Trophoblast cell (in vitro differentiated cells and primary cell): Measurements from ENCODE around the gene TAS2R5.

Experiments
- DNase-seq, 2 donors: peaks; one replicate each; pipeline ENCODE4 v3.0.0-alpha.2; 2016
- H2AFZ ChIP-seq: 2 replicates; pipeline ENCODE4 v1.6.1; 2013; ENCODE audit warnings: low read length, moderate library complexity, mild to moderate bottlenecking; ENCODE audit not compliant: insufficient read depth, poor library complexity
- H2AK5ac ChIP-seq: 2 replicates; pipeline ENCODE4 v1.6.1; 2013; ENCODE audit warnings: mild to moderate bottlenecking, low read length
- H2BK120ac ChIP-seq: 2 replicates; pipeline ENCODE4 v1.6.1; 2013; ENCODE audit warnings: low read length, mild to moderate bottlenecking, moderate library complexity; ENCODE audit not compliant: insufficient read depth, poor library complexity
- H2BK12ac ChIP-seq: 2 replicates; pipeline ENCODE4 v1.6.1; 2013; ENCODE audit warnings: mild to moderate bottlenecking, low read length, moderate library complexity
- H2BK5ac ChIP-seq: 2 replicates; pipeline ENCODE4 v1.6.1; 2013; ENCODE audit warnings: low read length, low read depth, moderate library complexity, mild to moderate bottlenecking; ENCODE audit not compliant: poor library complexity
- H3K14ac ChIP-seq: 2 replicates; pipeline ENCODE4 v1.6.1; 2013; ENCODE audit warnings: mild to moderate bottlenecking, low read length
- H3K18ac ChIP-seq: 2 replicates; pipeline ENCODE4 v1.6.1; 2013; ENCODE audit warnings: mild to moderate bottlenecking, low read length
- H3K23ac ChIP-seq: 2 replicates; pipeline ENCODE4 v1.6.1; 2013; ENCODE audit warnings: low read length
- H3K27ac ChIP-seq: 2 replicates; pipeline ENCODE4 v1.5.1; 2013; ENCODE audit warnings: low read depth, mild to moderate bottlenecking, inconsistent platforms, low read length, moderate library complexity
- H3K27me3 ChIP-seq: 2 replicates; pipeline ENCODE4 v1.6.1; 2013; ENCODE audit warnings: inconsistent platforms, mild to moderate bottlenecking, low read length, moderate library complexity; ENCODE audit not compliant: insufficient read depth
- H3K36me3 ChIP-seq, 2 experiments: 1 replicate in 1 of 2; 2 replicates in 1 of 2; pipeline ENCODE4 v1.6.1; 2013; ENCODE audit warnings: low read length in 2 of 2, mild to moderate bottlenecking in 2 of 2, moderate library complexity in 1 of 2; ENCODE audit not compliant: insufficient read depth in 2 of 2, control insufficient read depth in 1 of 2
- H3K4ac ChIP-seq: 2 replicates; pipeline ENCODE4 v1.6.1; 2013; ENCODE audit warnings: low read depth, mild to moderate bottlenecking, low read length, moderate library complexity
- H3K4me1 ChIP-seq, 2 experiments: 1 replicate in 1 of 2; 2 replicates in 1 of 2; pipeline ENCODE4 v1.6.1; 2013; ENCODE audit warnings: low read length in 2 of 2, mild to moderate bottlenecking in 2 of 2, moderate library complexity in 1 of 2; ENCODE audit not compliant: insufficient read depth in 2 of 2, control insufficient read depth in 1 of 2
- H3K4me2 ChIP-seq: 2 replicates; pipeline ENCODE4 v1.6.1; 2013; ENCODE audit warnings: inconsistent platforms, mild to moderate bottlenecking, low read length, moderate library complexity
- H3K4me3 ChIP-seq: 2 replicates; pipeline ENCODE4 v1.5.1; 2013; ENCODE audit warnings: mild to moderate bottlenecking, low read depth, low read length, inconsistent platforms
- H3K79me1 ChIP-seq: one replicate; pipeline ENCODE4 v1.6.1; 2013; ENCODE audit warnings: low read length
- H3K79me2 ChIP-seq: 2 replicates; pipeline ENCODE4 v1.6.1; 2013; ENCODE audit warnings: low read length, mild to moderate bottlenecking; ENCODE audit not compliant: control insufficient read depth, insufficient read depth, poor library complexity
- H3K9ac ChIP-seq: 2 replicates; pipeline ENCODE4 v1.6.1; 2013; ENCODE audit warnings: mild to moderate bottlenecking, low read length
- H3K9me3 ChIP-seq: 2 replicates; pipeline ENCODE4 v1.6.1; 2013; ENCODE audit warnings: low read depth, mild to moderate bottlenecking, control low read depth, inconsistent platforms, low read length; ENCODE audit not compliant: insufficient read depth
- H4K12ac ChIP-seq: 2 replicates; pipeline ENCODE4 v1.6.1; 2013; ENCODE audit warnings: low read depth, mild to moderate bottlenecking, low read length, moderate library complexity
- H4K8ac ChIP-seq: 2 replicates; pipeline ENCODE4 v1.6.1; 2013; ENCODE audit warnings: low read depth, mild to moderate bottlenecking, low read length, moderate library complexity
- H4K91ac ChIP-seq: one replicate; pipeline ENCODE4 v1.6.1; 2013; ENCODE audit warnings: low read depth, mild to moderate bottlenecking, low read length, moderate library complexity
- WGBS: extraction: QIAGEN DNeasy Blood & Tissue Kit; methylation state at CpG from one replicate; pipeline ENCODE4 v1.1.7; 2013; ENCODE audit warnings: missing lambda C conversion rate; ENCODE audit not compliant: insufficient read length, insufficient coverage; ENCODE audit errors: extremely low coverage; 5-methylcytosine and 5-hydroxymethylcytosine counted together

The TAS2R5 gene

GRCh38 chr7:141838581-141838980 lies 48.6 kb downstream of the TAS2R5 start:
- no peak overlapping the region for H3K4me3 ChIP-seq
- H2BK120ac ChIP-seq: no peak overlapping the region
- no CpG with 5 or more reads among the region's 1 CpG for WGBS
- no peak overlapping the region for H2AFZ ChIP-seq
- H2AK5ac ChIP-seq: no peak overlapping the region
- H3K27ac ChIP-seq: no peak overlapping the region
- H3K14ac ChIP-seq: no peak overlapping the region
- no peaks in the 10 kb centered on the region for H3K27me3 ChIP-seq
- H3K23ac ChIP-seq: no peak overlapping the region
- H3K4me2 ChIP-seq: no peak overlapping the region
- H3K9ac ChIP-seq: no peak overlapping the region
- no peak for DNase-seq
- H3K79me2 ChIP-seq: no peaks in the 10 kb centered on the region
- H4K91ac ChIP-seq: no peak overlapping the region
- no peaks in the 10 kb centered on the region for H3K79me1 ChIP-seq
- no peaks in the 10 kb centered on the region for H3K36me3 ChIP-seq
- no peak overlapping the region for H2BK12ac ChIP-seq
- H2BK5ac ChIP-seq: no peak overlapping the region
- no peak overlapping the region for H3K4ac ChIP-seq
- H4K12ac ChIP-seq: no peak overlapping the region
- no peaks in the 10 kb centered on the region for H3K4me1 ChIP-seq
- no peak overlapping the region for H4K8ac ChIP-seq
- H3K9me3 ChIP-seq: no peaks in the 10 kb centered on the region
- no peak overlapping the region for H3K18ac ChIP-seq

DNA sequence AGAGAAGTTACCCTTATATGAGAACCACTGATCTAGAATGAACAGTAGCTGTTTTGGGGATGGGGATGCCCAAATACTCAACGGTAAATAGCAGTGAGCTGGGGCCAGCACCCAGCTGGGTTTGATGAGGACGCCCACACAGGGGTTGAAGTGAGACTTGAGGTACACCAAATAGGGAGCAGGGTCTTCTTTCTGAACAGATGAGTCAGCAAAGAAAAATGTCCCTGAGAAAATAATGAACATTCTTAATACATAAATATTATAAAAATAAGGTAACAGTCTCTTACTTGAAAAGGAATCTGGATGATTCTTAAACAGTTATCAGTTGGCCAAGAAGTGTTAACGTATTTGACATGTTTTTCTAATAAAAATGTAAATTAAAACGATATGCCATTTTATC lies 49.2 kb downstream of the TAS2R5 start:
- Histone ChIP-seq H3K18ac (no peak overlapping the region), H3K23ac (no peak overlapping the region), H3K9ac (no peak overlapping the region), H3K4me1 (no peaks in the 10 kb centered on the region), H3K14ac (no peak overlapping the region), H2BK12ac (no peak overlapping the region), H2BK120ac (no peak overlapping the region), H2BK5ac (no peak overlapping the region), H3K27me3 (no peaks in the 10 kb centered on the region), H3K4me3 (no peak overlapping the region), H3K9me3 (no peaks in the 10 kb centered on the region), H3K4me2 (no peak overlapping the region), H3K4ac (no peak overlapping the region), H4K91ac (no peak overlapping the region), H3K79me2 (no peaks in the 10 kb centered on the region), H3K27ac (no peak overlapping the region), H3K79me1 (no peaks in the 10 kb centered on the region), H2AFZ (no peak overlapping the region), H4K12ac (no peak overlapping the region), H2AK5ac (no peak overlapping the region), H3K36me3 (no peaks in the 10 kb centered on the region), H4K8ac (no peak overlapping the region)
- no peak for DNase-seq
- no CpG with 5 or more reads among the region's 4 CpGs for WGBS

- Histone ChIP-seq H3K23ac (no peak overlapping the region), H3K36me3 (no peaks in the 10 kb centered on the region), H3K4ac (no peak overlapping the region), H3K79me2 (no peaks in the 10 kb centered on the region), H3K14ac (no peak overlapping the region), H3K4me1 (no peaks in the 10 kb centered on the region), H3K9ac (no peak overlapping the region), H2BK120ac (no peak overlapping the region), H3K4me2 (no peak overlapping the region), H3K4me3 (no peak overlapping the region), H3K79me1 (no peaks in the 10 kb centered on the region), H2AFZ (no peak overlapping the region), H3K27me3 (no peaks in the 10 kb centered on the region), H3K27ac (no peak overlapping the region), H2AK5ac (no peak overlapping the region), H3K9me3 (no peaks in the 10 kb centered on the region), H3K18ac (no peak overlapping the region), H2BK12ac (no peak overlapping the region), H4K12ac (no peak overlapping the region), H4K91ac (no peak overlapping the region), H4K8ac (no peak overlapping the region), H2BK5ac (no peak overlapping the region)
- DNase-seq: no peak
- WGBS: no CpG with 5 or more reads among the region's 5 CpGs
Observed at GRCh38 chr7:141840708-141841107, 50.7 kb downstream of the TAS2R5 start.
